Measurements from ENCODE around the gene INKA1. TPM values are rescaled to one million over a fixed set of nuclear protein-coding genes. Genes with fewer than 3 reads are reported as not detected.

Gene INKA1
- total RNA-seq, 1 donor = 5.8 TPM

DNA sequence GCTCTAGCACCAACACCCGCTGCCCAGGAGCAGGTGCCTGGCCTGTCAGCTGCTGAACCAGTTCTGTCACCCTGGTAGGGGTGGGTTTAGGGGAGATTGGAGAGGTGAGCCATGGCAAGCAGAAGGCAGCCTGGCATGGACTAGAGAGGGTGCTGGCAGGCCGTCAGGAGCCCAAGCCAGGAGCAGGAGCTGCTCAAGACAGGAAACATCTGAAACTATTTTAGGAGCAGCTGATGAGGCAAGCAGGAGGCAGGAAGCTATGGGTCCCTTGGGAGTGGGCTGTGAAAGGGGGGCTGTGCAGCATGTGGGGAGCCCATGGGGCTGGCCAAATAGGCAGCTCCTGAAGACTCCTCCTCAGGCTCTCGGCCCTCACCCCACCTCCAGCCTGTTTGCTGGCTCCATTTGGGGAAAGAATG, 2.3 kb downstream of the INKA1 start:
- Histone ChIP-seq H3K4me1 (ENCODE audit: insufficient read depth, low read length) (peaks cover 17% of the 10 kb centered on the region), H2AFZ (ENCODE audit: low read length) (no peak overlapping the region), H3K36me3 (ENCODE audit: insufficient read depth, low read length) (peaks cover 14% of the 10 kb centered on the region), H3K27ac (ENCODE audit: low read depth, low read length) (peak overlapping the region; percentile 41), H3K9me3 (ENCODE audit: low read depth, low read length) (no peaks in the 10 kb centered on the region), H3K4me2 (ENCODE audit: insufficient read depth, low read length) (peak overlapping the region; percentile 34), H3K4me3 (ENCODE audit: insufficient read depth, low read length) (peak overlapping the region; percentile 23), H3K79me2 (ENCODE audit: insufficient read depth, low read length) (peaks cover 3% of the 10 kb centered on the region), H3K27me3 (ENCODE audit: insufficient read depth, low read length) (no peaks in the 10 kb centered on the region), H4K20me1 (ENCODE audit: insufficient read depth, low read length) (peaks cover 12% of the 10 kb centered on the region)
- TF ChIP-seq, protein P1, sequence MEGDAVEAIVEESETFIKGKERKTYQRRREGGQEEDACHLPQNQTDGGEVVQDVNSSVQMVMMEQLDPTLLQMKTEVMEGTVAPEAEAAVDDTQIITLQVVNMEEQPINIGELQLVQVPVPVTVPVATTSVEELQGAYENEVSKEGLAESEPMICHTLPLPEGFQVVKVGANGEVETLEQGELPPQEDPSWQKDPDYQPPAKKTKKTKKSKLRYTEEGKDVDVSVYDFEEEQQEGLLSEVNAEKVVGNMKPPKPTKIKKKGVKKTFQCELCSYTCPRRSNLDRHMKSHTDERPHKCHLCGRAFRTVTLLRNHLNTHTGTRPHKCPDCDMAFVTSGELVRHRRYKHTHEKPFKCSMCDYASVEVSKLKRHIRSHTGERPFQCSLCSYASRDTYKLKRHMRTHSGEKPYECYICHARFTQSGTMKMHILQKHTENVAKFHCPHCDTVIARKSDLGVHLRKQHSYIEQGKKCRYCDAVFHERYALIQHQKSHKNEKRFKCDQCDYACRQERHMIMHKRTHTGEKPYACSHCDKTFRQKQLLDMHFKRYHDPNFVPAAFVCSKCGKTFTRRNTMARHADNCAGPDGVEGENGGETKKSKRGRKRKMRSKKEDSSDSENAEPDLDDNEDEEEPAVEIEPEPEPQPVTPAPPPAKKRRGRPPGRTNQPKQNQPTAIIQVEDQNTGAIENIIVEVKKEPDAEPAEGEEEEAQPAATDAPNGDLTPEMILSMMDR (IDR thresholded peaks at IDR 0.05; ENCODE audit: extremely low read depth, low read depth, low read length) = no peak
- peak; percentile 98 for DNase-seq (ENCODE audit: insufficient read length, low spot score, missing footprints)

DNA sequence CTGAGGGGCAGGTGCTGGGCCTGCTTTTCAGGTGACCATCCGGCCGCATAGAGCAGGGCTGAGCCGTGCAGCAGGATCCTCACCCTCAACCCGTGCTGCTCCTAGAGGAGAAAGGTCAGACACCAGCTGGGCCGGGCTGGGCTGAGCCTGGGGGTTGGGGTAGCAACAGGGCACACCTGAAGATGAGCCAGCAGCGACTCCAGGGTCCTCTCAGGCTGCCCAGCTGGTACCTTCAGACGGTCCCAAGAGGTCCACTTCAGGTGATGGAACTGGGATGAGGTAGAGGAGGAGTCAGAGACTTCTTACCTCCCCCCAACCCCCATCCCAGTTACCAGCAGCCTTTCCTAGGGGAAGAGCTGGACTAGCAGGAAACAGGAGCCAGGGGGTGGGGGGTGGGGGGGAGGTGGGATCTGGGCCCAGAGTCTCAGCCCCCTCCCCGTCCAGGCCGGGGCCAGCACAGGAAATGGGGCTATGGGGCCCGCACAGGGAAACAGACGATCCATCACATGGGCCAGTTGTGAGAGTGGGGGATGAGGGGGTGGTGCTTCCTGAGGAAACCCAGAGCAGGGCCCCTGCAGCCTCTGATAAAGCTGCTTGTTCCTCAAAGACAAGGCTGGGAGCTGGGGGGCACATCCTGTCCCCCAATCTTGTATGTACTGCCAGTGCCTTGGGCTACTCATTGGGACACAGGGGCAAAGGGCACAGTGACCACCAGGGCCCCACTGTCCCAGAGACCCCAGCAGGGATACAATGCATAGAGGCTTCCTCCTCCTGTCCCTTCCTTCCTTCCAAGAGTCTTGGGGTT, 3.0 kb downstream of the INKA1 start:
- Histone ChIP-seq H3K79me2 (ENCODE audit: insufficient read depth, low read length) (peaks cover 3% of the 10 kb centered on the region), H2AFZ (ENCODE audit: low read length) (no peak overlapping the region), H3K4me2 (ENCODE audit: insufficient read depth, low read length) (peak overlapping the region; percentile 34), H3K36me3 (ENCODE audit: insufficient read depth, low read length) (peaks cover 21% of the 10 kb centered on the region), H3K27me3 (ENCODE audit: insufficient read depth, low read length) (no peaks in the 10 kb centered on the region), H3K27ac (ENCODE audit: low read depth, low read length) (peak overlapping the region; percentile 39), H3K4me3 (ENCODE audit: insufficient read depth, low read length) (peak overlapping the region; percentile 23), H3K9me3 (ENCODE audit: low read depth, low read length) (no peaks in the 10 kb centered on the region), H4K20me1 (ENCODE audit: insufficient read depth, low read length) (peaks cover 12% of the 10 kb centered on the region), H3K4me1 (ENCODE audit: insufficient read depth, low read length) (peaks cover 17% of the 10 kb centered on the region)
- TF ChIP-seq, protein P1 (IDR thresholded peaks at IDR 0.05; ENCODE audit: extremely low read depth, low read depth, low read length) = no peak
- DNase-seq (ENCODE audit: insufficient read length, low spot score, missing footprints) = peak; percentile 67

GRCh38 chr3:49806850-49807249, 3.8 kb downstream of the INKA1 start:
- H3K27me3 ChIP-seq (ENCODE audit: insufficient read depth, low read length) = no peaks in the 10 kb centered on the region
- H3K27ac ChIP-seq (ENCODE audit: low read depth, low read length) = no peak overlapping the region
- no peak overlapping the region for H2AFZ ChIP-seq (ENCODE audit: low read length)
- peaks cover 26% of the 10 kb centered on the region for H3K36me3 ChIP-seq (ENCODE audit: insufficient read depth, low read length)
- no peaks in the 10 kb centered on the region for H3K9me3 ChIP-seq (ENCODE audit: low read depth, low read length)
- DNase-seq (ENCODE audit: insufficient read length, low spot score, missing footprints) = no peak
- H3K79me2 ChIP-seq (ENCODE audit: insufficient read depth, low read length) = peaks cover 3% of the 10 kb centered on the region
- H3K4me2 ChIP-seq (ENCODE audit: insufficient read depth, low read length) = no peak overlapping the region
- TF ChIP-seq, protein P1 (IDR thresholded peaks at IDR 0.05; ENCODE audit: extremely low read depth, low read depth, low read length) = no peak
- H3K4me1 ChIP-seq (ENCODE audit: insufficient read depth, low read length) = peaks cover 17% of the 10 kb centered on the region
- H3K4me3 ChIP-seq (ENCODE audit: insufficient read depth, low read length) = no peak overlapping the region
- H4K20me1 ChIP-seq (ENCODE audit: insufficient read depth, low read length) = peaks cover 12% of the 10 kb centered on the region

DNA sequence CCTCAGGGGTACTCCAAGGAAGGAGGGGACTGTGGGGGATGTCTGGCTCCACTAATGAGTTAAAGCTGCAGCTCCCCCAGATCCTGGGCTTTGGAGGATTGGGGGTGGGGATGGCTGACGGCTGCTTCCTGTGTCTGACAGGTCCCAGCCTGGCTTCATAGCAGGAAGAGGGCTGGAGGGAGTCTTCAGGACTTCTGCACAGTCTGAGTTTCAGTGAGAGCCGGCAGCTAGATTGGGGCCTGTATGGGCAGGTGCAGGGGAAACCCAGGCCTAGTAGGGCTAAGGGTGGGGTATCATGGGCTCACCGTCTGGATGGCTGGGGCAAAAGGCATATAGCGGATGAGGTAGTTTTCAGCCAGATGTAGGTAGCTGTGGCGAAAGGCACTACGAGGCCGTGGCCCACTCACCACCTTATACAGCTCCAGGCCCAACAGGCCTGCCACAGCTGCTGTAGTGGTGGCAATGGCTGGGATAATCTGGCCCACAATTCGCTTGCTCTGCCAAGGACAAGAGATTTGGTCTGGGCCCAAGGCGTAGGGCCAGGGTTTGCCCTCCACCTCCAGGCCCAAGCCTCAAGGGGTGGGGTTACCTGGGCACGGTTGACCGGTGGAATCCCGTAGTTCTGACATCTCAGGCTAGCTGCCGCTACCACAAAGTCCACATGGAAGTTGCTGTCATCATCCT, 4.5 kb downstream of the INKA1 start:
- Histone ChIP-seq H3K4me3 (ENCODE audit: insufficient read depth, low read length) (no peak overlapping the region), H3K27me3 (ENCODE audit: insufficient read depth, low read length) (no peaks in the 10 kb centered on the region), H2AFZ (ENCODE audit: low read length) (no peak overlapping the region), H3K79me2 (ENCODE audit: insufficient read depth, low read length) (peaks cover 3% of the 10 kb centered on the region), H4K20me1 (ENCODE audit: insufficient read depth, low read length) (peaks cover 12% of the 10 kb centered on the region), H3K27ac (ENCODE audit: low read depth, low read length) (no peak overlapping the region), H3K4me1 (ENCODE audit: insufficient read depth, low read length) (peaks cover 18% of the 10 kb centered on the region), H3K4me2 (ENCODE audit: insufficient read depth, low read length) (no peak overlapping the region), H3K36me3 (ENCODE audit: insufficient read depth, low read length) (peaks cover 32% of the 10 kb centered on the region), H3K9me3 (ENCODE audit: low read depth, low read length) (no peaks in the 10 kb centered on the region)
- TF ChIP-seq, protein P1 (IDR thresholded peaks at IDR 0.05; ENCODE audit: extremely low read depth, low read depth, low read length) = no peak
- DNase-seq (ENCODE audit: insufficient read length, low spot score, missing footprints) = peak; percentile 27
